CD14-positive monocyte (primary cell): ENCODE measurements around the gene GPA33. TPM values are rescaled to one million over a fixed set of nuclear protein-coding genes. Genes with fewer than 3 reads are reported as not detected.

Experiments used
- DNase-seq, 3 donors: peaks; one replicate each; pipeline ENCODE4 v3.0.0-alpha.2; 2011 to 2022
- H2AFZ ChIP-seq: 2 replicates; pipeline ENCODE4 v1.6.0; 2012; ENCODE audit warnings: mild to moderate bottlenecking, low read depth, low read length, inconsistent platforms; ENCODE audit not compliant: insufficient read depth, poor library complexity, severe bottlenecking
- H3K27ac ChIP-seq, 2 donors: 1 replicate in 1 of 2; 2 replicates in 1 of 2; pipeline ENCODE4 v1.5.1; 2012 to 2013; ENCODE audit warnings: low read length in 2 of 2, control low read depth in 1 of 2, inconsistent platforms in 1 of 2, low read depth in 1 of 2, mild to moderate bottlenecking in 1 of 2
- H3K27me3 ChIP-seq, 2 donors: one replicate each; pipeline versions ENCODE4 v1.6.0 to v1.6.1; 2011 to 2013; ENCODE audit warnings: low read length in 2 of 2; ENCODE audit not compliant: control insufficient read depth in 2 of 2, insufficient read depth in 2 of 2
- H3K36me3 ChIP-seq, 2 donors: replicated peaks in 1 of 2; 1 replicate in 1 of 2; 2 replicates in 1 of 2; pipeline versions ENCODE4 v1.5.1 to v1.6.1; 2012 to 2013; ENCODE audit warnings: low read length in 2 of 2, control low read depth in 1 of 2, inconsistent platforms in 1 of 2, mild to moderate bottlenecking in 1 of 2; ENCODE audit not compliant: insufficient read depth in 2 of 2, control insufficient read depth in 1 of 2
- H3K4me1 ChIP-seq, 2 donors: 1 replicate in 1 of 2; 2 replicates in 1 of 2; pipeline versions ENCODE4 v1.5.1 to v1.6.1; 2012 to 2013; ENCODE audit warnings: low read length in 2 of 2, control low read depth in 1 of 2, inconsistent platforms in 1 of 2, mild to moderate bottlenecking in 1 of 2, moderate library complexity in 1 of 2; ENCODE audit not compliant: insufficient read depth in 2 of 2, control insufficient read depth in 1 of 2
- H3K4me2 ChIP-seq: replicated peaks from 2 replicates; pipeline ENCODE3; 2012; ENCODE audit warnings: low read length, moderate library complexity, mild to moderate bottlenecking; ENCODE audit not compliant: poor library complexity, severe bottlenecking; ENCODE audit errors: extremely low read depth
- H3K4me3 ChIP-seq, 3 experiments: fragments of 200-600 bp in 1 of 3; sonication (generic) in 1 of 3; replicated peaks in 1 of 3; 1 replicate in 2 of 3; 2 replicates in 1 of 3; pipeline ENCODE4 v1.5.1; 2011 to 2013; ENCODE audit warnings: low read length in 3 of 3, mild to moderate bottlenecking in 3 of 3, control low read depth in 2 of 3, low read depth in 2 of 3, inconsistent platforms in 1 of 3, moderate library complexity in 1 of 3
- H3K79me2 ChIP-seq: 2 replicates; pipeline ENCODE4 v1.6.0; 2012; ENCODE audit warnings: mild to moderate bottlenecking, control low read depth, inconsistent platforms, low read length, moderate library complexity; ENCODE audit not compliant: insufficient read depth
- H3K9ac ChIP-seq: 2 replicates; pipeline ENCODE4 v1.6.0; 2017; ENCODE audit warnings: low read length, mild to moderate bottlenecking; ENCODE audit not compliant: insufficient read depth, poor library complexity, severe bottlenecking
- H3K9me3 ChIP-seq, 2 donors: replicated peaks in 1 of 2; 1 replicate in 1 of 2; 2 replicates in 1 of 2; pipeline versions ENCODE4 v1.5.1 to v1.6.1; 2012 to 2013; ENCODE audit warnings: low read length in 2 of 2, control low read depth in 1 of 2; ENCODE audit not compliant: control insufficient read depth in 1 of 2, insufficient read depth in 1 of 2
- H4K20me1 ChIP-seq: 2 replicates; pipeline ENCODE4 v1.6.0; 2012; ENCODE audit warnings: mild to moderate bottlenecking, low read length, control low read depth, moderate library complexity; ENCODE audit not compliant: insufficient read depth
- H3K27ac Mint-ChIP-seq, 7 donors: one replicate each; pipeline ENCODE4 v1.8.0; 2020; ENCODE audit warnings: mild to moderate bottlenecking in 7 of 7, mixed read lengths in 7 of 7, moderate library complexity in 6 of 7, inconsistent platforms in 2 of 7
- H3K27me3 Mint-ChIP-seq, 3 donors: one replicate each; pipeline ENCODE4 v1.8.0; 2021 to 2022; ENCODE audit warnings: low read depth in 3 of 3, mild to moderate bottlenecking in 3 of 3, mixed read lengths in 3 of 3, moderate library complexity in 3 of 3, inconsistent platforms in 1 of 3
- H3K36me3 Mint-ChIP-seq, 2 donors: one replicate each; pipeline ENCODE4 v1.8.0; 2020; ENCODE audit warnings: mixed read lengths in 2 of 2, inconsistent platforms in 1 of 2, mild to moderate bottlenecking in 1 of 2
- H3K4me1 Mint-ChIP-seq: one replicate; pipeline ENCODE4 v1.8.0; 2020; ENCODE audit warnings: mild to moderate bottlenecking, mixed read lengths
- H3K4me3 Mint-ChIP-seq, 2 donors: one replicate each; pipeline ENCODE4 v1.8.0; 2020; ENCODE audit warnings: mild to moderate bottlenecking in 2 of 2, mixed read lengths in 2 of 2, moderate library complexity in 1 of 2
- H3K9me3 Mint-ChIP-seq, 7 donors: one replicate each; pipeline ENCODE4 v1.8.0; 2020 to 2022; ENCODE audit warnings: mixed read lengths in 7 of 7, mild to moderate bottlenecking in 6 of 7, moderate library complexity in 6 of 7, inconsistent platforms in 2 of 7
- WGBS: methylation state at CpG from one replicate; pipeline ENCODE4 v1.1.5; 2013; ENCODE audit warnings: missing lambda C conversion rate; ENCODE audit not compliant: insufficient coverage; 5-methylcytosine and 5-hydroxymethylcytosine counted together
- intact Hi-C, 2 donors: fragments of 100-400 bp; cut with micrococcal nuclease; formaldehyde crosslinking; loops; one replicate each; pipeline versions ENCODE4 v1.15.0 to v1.15.1; 2023
- polyA plus RNA-seq, 3 donors: library from polyadenylated mRNA; depleted of rRNA in 1 of 3; unstranded in 2 of 3; stranded (reverse) in 1 of 3; fragments of 300-500 nt in 2 of 3; fragments of >200 nt in 1 of 3; fragmentation: Illumina TruSeq in 2 of 3; gene quantifications; 1 replicate in 2 of 3; 2 replicates in 1 of 3; pipeline ENCODE4 v1.2.3, GENCODE V29; 2012 to 2021
- TF ChIP-seq, protein P1 (sequence below): fragments of 200-600 bp; IDR thresholded peaks from one replicate; pipeline ENCODE4 v1.8.0; 2022; ENCODE audit warnings: antibody characterized with exemption, mild to moderate bottlenecking

The GPA33 gene
- polyA plus RNA-seq, 3 donors = 0.84 to 1.8 (median 1.8) TPM

DNA sequence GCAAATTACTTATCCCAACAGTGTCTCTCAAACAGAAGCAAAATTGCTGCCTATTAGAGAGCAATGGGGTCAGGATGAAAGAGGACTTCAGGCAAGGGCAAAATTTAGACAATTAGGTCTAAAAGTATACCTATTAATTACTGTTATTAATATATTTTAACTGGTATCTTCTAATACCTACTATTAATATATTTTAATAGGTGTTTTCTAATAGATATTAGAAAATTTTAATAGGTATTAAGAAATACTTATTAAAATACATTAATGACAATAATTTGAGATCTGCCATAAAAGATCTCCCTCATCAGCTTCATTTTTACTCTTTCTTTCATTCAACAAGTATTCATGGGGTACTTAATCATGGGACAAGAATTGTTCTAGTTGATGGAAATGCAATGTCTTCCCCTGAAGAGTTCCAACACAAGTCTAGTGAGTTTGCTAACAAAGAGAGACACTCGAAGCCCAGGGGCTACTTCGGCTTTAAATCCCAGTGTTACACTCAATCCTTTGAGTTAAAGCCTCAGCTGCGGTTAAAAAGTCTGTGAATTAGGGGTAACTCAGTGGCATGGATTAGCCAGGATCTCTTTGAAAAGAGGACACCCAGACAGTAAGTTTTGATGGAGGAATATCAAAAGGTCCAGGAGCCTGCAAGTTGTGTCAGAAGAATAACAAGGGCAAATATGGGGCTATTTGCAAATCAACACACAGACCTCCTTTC lies 47.8 kb upstream of the GPA33 start:
- no peaks in the 10 kb centered on the region for H4K20me1 ChIP-seq
- Mint-ChIP-seq H3K4me1 (no peaks in the 10 kb centered on the region), H3K27me3 (peaks cover 2 to 4% (median 3%) of the 10 kb centered on the region in 3 donors), H3K9me3 (peaks cover 0 to 2% (median 0%) of the 10 kb centered on the region in 7 donors), H3K36me3 (no peaks in the 10 kb centered on the region), H3K4me3 (no peak overlapping the region), H3K27ac (no peak overlapping the region)
- no peak overlapping the region for H3K9ac ChIP-seq
- intact Hi-C loops = no loop called here
- H3K27me3 ChIP-seq = no peaks in the 10 kb centered on the region
- H3K36me3 ChIP-seq = no peaks in the 10 kb centered on the region
- no peaks in the 10 kb centered on the region for H3K4me1 ChIP-seq
- no peak overlapping the region for H3K4me3 ChIP-seq
- WGBS = 100% methylated on average over 3 of the region's 3 CpGs
- H3K27ac ChIP-seq = no peak overlapping the region
- TF ChIP-seq, protein P1, sequence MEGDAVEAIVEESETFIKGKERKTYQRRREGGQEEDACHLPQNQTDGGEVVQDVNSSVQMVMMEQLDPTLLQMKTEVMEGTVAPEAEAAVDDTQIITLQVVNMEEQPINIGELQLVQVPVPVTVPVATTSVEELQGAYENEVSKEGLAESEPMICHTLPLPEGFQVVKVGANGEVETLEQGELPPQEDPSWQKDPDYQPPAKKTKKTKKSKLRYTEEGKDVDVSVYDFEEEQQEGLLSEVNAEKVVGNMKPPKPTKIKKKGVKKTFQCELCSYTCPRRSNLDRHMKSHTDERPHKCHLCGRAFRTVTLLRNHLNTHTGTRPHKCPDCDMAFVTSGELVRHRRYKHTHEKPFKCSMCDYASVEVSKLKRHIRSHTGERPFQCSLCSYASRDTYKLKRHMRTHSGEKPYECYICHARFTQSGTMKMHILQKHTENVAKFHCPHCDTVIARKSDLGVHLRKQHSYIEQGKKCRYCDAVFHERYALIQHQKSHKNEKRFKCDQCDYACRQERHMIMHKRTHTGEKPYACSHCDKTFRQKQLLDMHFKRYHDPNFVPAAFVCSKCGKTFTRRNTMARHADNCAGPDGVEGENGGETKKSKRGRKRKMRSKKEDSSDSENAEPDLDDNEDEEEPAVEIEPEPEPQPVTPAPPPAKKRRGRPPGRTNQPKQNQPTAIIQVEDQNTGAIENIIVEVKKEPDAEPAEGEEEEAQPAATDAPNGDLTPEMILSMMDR = no peak
- no peak for DNase-seq
- H3K9me3 ChIP-seq = no peaks in the 10 kb centered on the region
- no peak overlapping the region for H3K4me2 ChIP-seq
- H3K79me2 ChIP-seq = no peaks in the 10 kb centered on the region
- H2AFZ ChIP-seq = no peak overlapping the region

- Histone ChIP-seq H3K4me1 (no peaks in the 10 kb centered on the region), H3K4me2 (no peak overlapping the region), H4K20me1 (no peaks in the 10 kb centered on the region), H3K4me3 (no peak overlapping the region), H3K79me2 (no peaks in the 10 kb centered on the region), H2AFZ (no peak overlapping the region), H3K27ac (no peak overlapping the region), H3K27me3 (no peaks in the 10 kb centered on the region), H3K9ac (no peak overlapping the region), H3K9me3 (no peaks in the 10 kb centered on the region), H3K36me3 (no peaks in the 10 kb centered on the region)
- WGBS = 96% methylated on average over 5 of the region's 6 CpGs
- DNase-seq = no peak
- intact Hi-C loops = no loop called here
- Mint-ChIP-seq H3K27me3 (peaks cover 2 to 5% (median 2%) of the 10 kb centered on the region in 3 donors), H3K36me3 (no peaks in the 10 kb centered on the region), H3K27ac (no peak overlapping the region), H3K4me1 (no peaks in the 10 kb centered on the region), H3K4me3 (no peak overlapping the region), H3K9me3 (peaks cover 0 to 2% (median 0%) of the 10 kb centered on the region in 7 donors)
- TF ChIP-seq, protein P1 = no peak
Measured at GRCh38 chr1:167137332-167137781, 47.2 kb upstream of the GPA33 start.
